ENCODE data around the gene ARF1. TPM values are rescaled to one million over a fixed set of nuclear protein-coding genes. Genes with fewer than 3 reads are reported as not detected.
A peak's percentile ranks its signal among the peaks of the same experiment; 100 is the strongest.

The ARF1 gene
- total RNA-seq, 1 donor from 2014 or later, result 368 TPM

GRCh38 chr1:228134591-228134990 is 52.1 kb downstream of the ARF1 start:
- no peaks in the 10 kb centered on the region for H3K9me3 ChIP-seq
- DNase-seq, result no peak
- no peak for ATAC-seq
- no peak overlapping the region for H3K4me3 ChIP-seq
- H3K27me3 ChIP-seq (ENCODE audit: low read depth), result no peaks in the 10 kb centered on the region
- no peak for TF ChIP-seq CTCF (IDR thresholded peaks at IDR 0.05)
- no peaks in the 10 kb centered on the region for H3K4me1 ChIP-seq
- intact Hi-C loops (cut with DNase I), result no loop called here
- H3K27ac ChIP-seq, result no peak overlapping the region
- no peaks in the 10 kb centered on the region for H3K36me3 ChIP-seq

GRCh38 chr1:228136901-228137300 is 54.4 kb downstream of the ARF1 start:
- intact Hi-C loops (cut with DNase I), result no loop called here
- ATAC-seq (no peak), DNase-seq (no peak)

GRCh38 chr1:228139406-228139930 is 57.0 kb downstream of the ARF1 start:
- peaks cover 37% of the 10 kb centered on the region for H3K4me1 ChIP-seq
- intact Hi-C loops (cut with DNase I), result no loop called here
- no peak for ATAC-seq

More at GRCh38 chr1:228136901-228137300, 54.4 kb downstream of the ARF1 start:
- H3K4me1 ChIP-seq, result peaks cover 11% of the 10 kb centered on the region
- H3K36me3 ChIP-seq, result peaks cover 7% of the 10 kb centered on the region
- no peaks in the 10 kb centered on the region for H3K27me3 ChIP-seq (ENCODE audit: low read depth)
- no peak overlapping the region for H3K4me3 ChIP-seq
- no peak for TF ChIP-seq CTCF (IDR thresholded peaks at IDR 0.05)
- no peaks in the 10 kb centered on the region for H3K9me3 ChIP-seq
- H3K27ac ChIP-seq, result no peak overlapping the region

GRCh38 chr1:228139931-228140723 is 57.6 kb downstream of the ARF1 start, which contains the start of gene GUK1:
TSS of gene GUK1 (plus strand) at chr1:228140279. CDS start at chr1:228140303, 24 bp downstream.
- Histone ChIP-seq H3K9me3 (no peaks in the 10 kb centered on the region), H3K4me1 (peaks cover 43% of the 10 kb centered on the region), H3K36me3 (peaks cover 11% of the 10 kb centered on the region), H3K4me3 (peak within 1 kb of the TSS; percentile 77), H3K27ac (peak within 1 kb of the TSS; percentile 99), H3K27me3 (ENCODE audit: low read depth) (no peaks in the 10 kb centered on the region)
- DNase-seq (peak; percentile 100), ATAC-seq (peak; percentile 96)
- intact Hi-C loops (cut with DNase I), result no loop called here
- TF ChIP-seq CTCF (IDR thresholded peaks at IDR 0.05), result peak; percentile 54

More at GRCh38 chr1:228139406-228139930, 57.0 kb downstream of the ARF1 start:
- DNase-seq, result no peak
- H3K4me3 ChIP-seq, result peak overlapping the region; percentile 77
- no peak for TF ChIP-seq CTCF (IDR thresholded peaks at IDR 0.05)
- no peaks in the 10 kb centered on the region for H3K27me3 ChIP-seq (ENCODE audit: low read depth)
- H3K27ac ChIP-seq, result peak overlapping the region; percentile 99
- no peaks in the 10 kb centered on the region for H3K9me3 ChIP-seq
- peaks cover 11% of the 10 kb centered on the region for H3K36me3 ChIP-seq

GRCh38 chr1:228140724-228141225 is 58.3 kb downstream of the ARF1 start:
- Histone ChIP-seq H3K4me1 (peaks cover 48% of the 10 kb centered on the region), H3K27ac (peak overlapping the region; percentile 99), H3K9me3 (no peaks in the 10 kb centered on the region), H3K27me3 (ENCODE audit: low read depth) (no peaks in the 10 kb centered on the region), H3K4me3 (peak overlapping the region; percentile 77), H3K36me3 (peaks cover 18% of the 10 kb centered on the region)
- intact Hi-C loops (cut with DNase I), result no loop called here
- DNase-seq (no peak), ATAC-seq (no peak)
- TF ChIP-seq CTCF (IDR thresholded peaks at IDR 0.05), result no peak
